Measurements from ENCODE around the gene TGFBR1.
A peak's percentile ranks its signal among the peaks of the same experiment; 100 is the strongest.

The TGFBR1 gene

GRCh38 chr9:99184475-99185347, 79.8 kb downstream of the TGFBR1 start:
- DNase-seq (ENCODE audit: low read depth, low spot score): peak; percentile 51
- POLR2A ChIA-PET: no interaction called here
- peak overlapping the region; percentile 15; the same call in 1 of the 2 replicates for H3K4me3 ChIP-seq (ENCODE audit: low read depth, low read length)
- CTCF ChIA-PET: interaction anchor here (0.6 to 8.0 kb wide), 59 partner anchors 10 to 1417 kb away, joined by 3 to 90 read pairs (median 5); partner anchors contain the start of genes ALG2 and SEC61B
- peak; percentile 89 for TF ChIP-seq CTCF (IDR thresholded peaks at IDR 0.05; ENCODE audit: insufficient read depth, low read length, missing control alignments)

- ChIA-PET CTCF (interaction anchor here (0.7 to 8.0 kb wide), 46 partner anchors 10 to 1416 kb away, joined by 3 to 90 read pairs (median 5); partner anchors contain the start of genes ALG2 and SEC61B), POLR2A (no interaction called here)
- DNase-seq (ENCODE audit: low read depth, low spot score): no peak
- no peak for TF ChIP-seq CTCF (IDR thresholded peaks at IDR 0.05; ENCODE audit: insufficient read depth, low read length, missing control alignments)
- H3K4me3 ChIP-seq (ENCODE audit: low read depth, low read length): no peak overlapping the region
Observed at GRCh38 chr9:99185348-99185632, 80.4 kb downstream of the TGFBR1 start.

- ChIA-PET CTCF (interaction anchor here (1.1 to 8.0 kb wide), 23 partner anchors 11 to 1411 kb away, joined by 3 to 90 read pairs (median 8); partner anchors contain the start of genes ALG2 and SEC61B), POLR2A (no interaction called here)
- TF ChIP-seq CTCF (IDR thresholded peaks at IDR 0.05; ENCODE audit: insufficient read depth, low read length, missing control alignments): no peak
- no peak overlapping the region for H3K4me3 ChIP-seq (ENCODE audit: low read depth, low read length)
- no peak for DNase-seq (ENCODE audit: low read depth, low spot score)
Observed at GRCh38 chr9:99185934-99186333, 81.0 kb downstream of the TGFBR1 start.

- no peak overlapping the region for H3K4me3 ChIP-seq (ENCODE audit: low read depth, low read length)
- no peak for TF ChIP-seq CTCF (IDR thresholded peaks at IDR 0.05; ENCODE audit: insufficient read depth, low read length, missing control alignments)
- ChIA-PET CTCF (interaction anchor here (1.2 to 8.0 kb wide), 8 partner anchors 10 to 1137 kb away, joined by 3 to 90 read pairs (median 20); partner anchors contain the start of genes ALG2 and SEC61B), POLR2A (no interaction called here)
- no peak for DNase-seq (ENCODE audit: low read depth, low spot score)
Observed at GRCh38 chr9:99187311-99187710, 82.4 kb downstream of the TGFBR1 start.

- DNase-seq (ENCODE audit: low read depth, low spot score): no peak
- no peak for TF ChIP-seq CTCF (IDR thresholded peaks at IDR 0.05; ENCODE audit: insufficient read depth, low read length, missing control alignments)
- ChIA-PET CTCF (interaction anchor here (1.0 to 8.0 kb wide), 2 partner anchors 8 to 13 kb away, joined by 3 to 90 read pairs; no protein-coding TSS in a partner anchor), POLR2A (no interaction called here)
- no peak overlapping the region for H3K4me3 ChIP-seq (ENCODE audit: low read depth, low read length)
Observed at GRCh38 chr9:99189186-99189585, 84.3 kb downstream of the TGFBR1 start.

GRCh38 chr9:99189887-99190596, 85.1 kb downstream of the TGFBR1 start:
- ChIA-PET POLR2A (no interaction called here), CTCF (interaction anchor here (1.0 to 8.0 kb wide), 2 partner anchors 7 to 17 kb away, joined by 4 to 90 read pairs; no protein-coding TSS in a partner anchor)
- TF ChIP-seq CTCF (IDR thresholded peaks at IDR 0.05; ENCODE audit: insufficient read depth, low read length, missing control alignments): no peak
- H3K4me3 ChIP-seq (ENCODE audit: low read depth, low read length): no peak overlapping the region
- DNase-seq (ENCODE audit: low read depth, low spot score): no peak
